KOPT-K1 (cell line): ENCODE data around the gene MED29.

Experiments
- H3K27ac ChIP-seq: fragments of 200-600 bp; sonication (generic); 2 replicates; pipeline ENCODE4 v1.5.1; 2016; ENCODE audit warnings: antibody characterized with exemption, mild to moderate bottlenecking, low read depth, low read length; ENCODE audit not compliant: poor library complexity, severe bottlenecking
- H3K36me3 ChIP-seq: fragments of 200-600 bp; sonication (generic); 2 replicates; pipeline ENCODE4 v1.5.1; 2017; ENCODE audit warnings: antibody characterized with exemption, mild to moderate bottlenecking, low read length, moderate library complexity; ENCODE audit not compliant: insufficient read depth
- H3K9me3 ChIP-seq: fragments of 200-600 bp; sonication (generic); 2 replicates; pipeline ENCODE4 v1.5.1; 2017; ENCODE audit warnings: antibody characterized with exemption, low read length, mild to moderate bottlenecking; ENCODE audit not compliant: insufficient read depth, poor library complexity, severe bottlenecking

Gene MED29

GRCh38 chr19:39401549-39402345 lies 10.6 kb downstream of the MED29 start:
- Histone ChIP-seq H3K27ac (peak overlapping the region; percentile 71), H3K9me3 (no peaks in the 10 kb centered on the region), H3K36me3 (no peaks in the 10 kb centered on the region)

DNA sequence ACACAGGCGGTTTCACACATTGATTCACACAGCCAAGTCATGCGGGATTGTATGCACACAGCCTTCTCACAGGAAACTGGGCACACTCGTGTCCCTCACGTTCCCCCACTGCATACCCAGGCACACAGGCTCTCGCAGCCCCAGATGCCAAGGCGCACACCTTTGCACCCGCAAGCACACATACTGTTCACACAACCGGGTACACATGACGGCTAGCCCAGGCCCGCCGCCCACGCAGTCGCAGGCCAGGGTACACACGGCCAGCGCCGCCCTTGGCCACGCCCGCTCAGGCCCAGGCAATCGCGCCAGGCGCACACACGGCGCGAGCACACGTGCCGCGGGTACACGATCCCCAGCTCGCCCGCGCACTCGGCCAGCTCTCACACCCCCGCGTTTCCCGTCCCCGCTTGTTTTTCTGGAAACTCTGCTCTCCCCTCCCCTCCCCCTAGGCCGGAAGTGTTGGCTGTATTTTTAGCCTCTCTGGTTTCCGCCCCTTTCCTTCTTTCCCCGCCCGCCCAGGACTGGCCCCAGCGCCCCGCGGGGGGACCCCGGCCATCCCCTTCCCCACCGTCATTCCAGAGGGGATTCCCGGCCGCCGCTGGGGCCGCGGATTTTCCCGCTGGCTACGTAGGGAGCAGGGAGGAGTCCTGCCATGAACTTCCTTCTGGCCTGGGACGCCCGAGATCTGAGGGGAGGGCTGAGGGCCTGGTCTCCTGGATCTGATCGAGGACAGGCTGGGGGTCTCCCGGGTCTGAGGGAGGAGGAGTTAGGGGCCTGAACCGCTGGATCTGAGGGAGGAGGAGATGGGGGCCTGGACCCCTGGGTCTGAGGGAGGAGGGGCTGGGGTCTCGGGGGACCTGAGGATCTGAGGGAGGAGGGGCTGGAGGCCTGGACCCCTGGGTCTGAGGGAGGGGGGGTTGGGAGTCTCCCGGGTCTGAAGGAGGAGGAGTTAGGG lies 11.4 kb downstream of the MED29 start:
- Histone ChIP-seq H3K27ac (peak overlapping the region; percentile 71), H3K36me3 (peaks cover under 1% of the 10 kb centered on the region; the same call in 1 of the 2 replicates), H3K9me3 (no peaks in the 10 kb centered on the region)

DNA sequence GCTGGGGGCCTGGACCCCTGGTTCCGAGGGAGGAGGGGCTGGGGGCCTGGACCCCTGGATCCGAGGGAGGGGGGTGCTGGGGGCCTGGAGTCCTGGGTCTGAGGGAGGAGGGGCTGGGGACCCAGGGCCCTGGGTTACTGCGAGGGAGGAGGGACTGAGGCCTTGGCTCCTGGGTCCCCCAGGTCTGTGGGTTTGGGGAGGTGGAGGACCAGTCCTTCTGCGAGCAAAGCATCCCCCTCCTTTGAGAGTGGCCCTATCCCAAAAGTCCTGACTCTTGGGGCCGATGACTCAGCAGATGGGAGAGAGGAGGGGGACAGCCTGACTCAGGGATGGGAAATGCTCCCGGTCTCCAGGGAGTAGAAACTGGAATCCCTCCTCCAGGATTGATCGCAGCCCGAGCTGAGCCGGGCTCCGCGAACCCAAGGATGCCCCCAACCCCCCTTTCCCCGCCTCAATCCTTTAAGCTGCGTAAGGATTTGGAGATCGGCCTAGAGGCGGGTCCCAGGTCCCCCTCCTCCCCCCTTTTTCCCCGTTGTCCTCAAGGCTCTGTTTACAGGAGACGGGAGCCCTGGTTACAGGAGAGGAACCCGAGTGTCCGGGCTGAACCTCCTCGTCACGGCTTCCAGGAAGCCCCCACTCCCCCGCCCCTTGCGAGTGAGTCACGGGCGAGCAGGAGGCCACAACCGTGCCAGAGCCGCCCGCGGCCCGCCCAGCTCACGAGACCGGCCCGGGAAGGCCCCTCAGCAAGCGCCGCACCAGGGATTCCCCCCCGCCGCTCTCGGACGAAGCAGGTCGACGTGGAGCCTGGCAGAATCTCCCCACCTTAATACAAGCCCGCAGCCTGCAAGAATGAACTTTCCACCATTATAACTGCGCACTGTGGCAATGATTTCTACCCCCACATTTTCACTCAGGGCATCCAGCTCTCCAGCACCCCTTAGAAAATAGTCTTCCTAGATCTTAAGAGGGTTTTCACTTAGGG lies 12.4 kb downstream of the MED29 start:
- peak overlapping the region; percentile 71 for H3K27ac ChIP-seq
- H3K9me3 ChIP-seq = no peaks in the 10 kb centered on the region
- peaks cover 11% of the 10 kb centered on the region for H3K36me3 ChIP-seq

DNA sequence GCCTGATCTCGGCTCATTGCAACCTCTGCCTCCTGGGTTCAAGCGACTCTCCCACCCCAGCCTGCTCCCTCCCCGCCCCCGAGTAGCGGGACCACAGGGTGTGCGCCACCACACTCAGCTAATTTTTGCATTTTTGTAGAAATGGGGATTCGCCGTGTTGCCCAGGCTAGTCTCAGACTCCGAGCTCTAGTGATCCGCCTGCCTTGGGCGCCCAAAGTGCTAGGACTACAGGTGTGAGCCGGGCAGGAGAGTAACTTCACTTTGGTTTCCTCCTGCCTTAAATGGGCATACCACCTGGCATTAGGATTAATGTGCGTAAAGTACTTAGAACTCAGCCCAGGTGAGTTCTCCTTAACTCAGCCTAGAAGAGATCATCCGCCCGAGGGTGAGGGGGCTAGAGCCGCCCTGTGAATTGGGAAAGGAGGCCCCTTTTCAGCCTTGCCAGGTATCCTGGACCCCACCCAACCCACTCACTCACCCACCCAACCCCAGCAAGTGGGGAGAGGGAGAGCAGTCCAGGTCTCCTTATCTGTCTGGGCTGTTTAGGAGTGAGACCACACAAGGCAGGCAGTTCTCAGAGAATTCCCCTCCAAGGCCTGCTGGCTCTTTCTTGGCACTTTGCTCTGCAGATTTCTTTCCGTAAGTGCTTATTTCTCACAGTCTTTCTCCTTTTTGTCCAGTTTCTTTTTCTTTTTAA lies 14.2 kb downstream of the MED29 start:
- Histone ChIP-seq H3K36me3 (peaks cover 13% of the 10 kb centered on the region), H3K9me3 (no peaks in the 10 kb centered on the region), H3K27ac (no peak overlapping the region)

- Histone ChIP-seq H3K27ac (peak overlapping the region; percentile 98), H3K36me3 (peaks cover 13% of the 10 kb centered on the region), H3K9me3 (no peaks in the 10 kb centered on the region)
These were observed 14.9 kb downstream of the MED29 start for GRCh38 chr19:39405958-39406655.

DNA sequence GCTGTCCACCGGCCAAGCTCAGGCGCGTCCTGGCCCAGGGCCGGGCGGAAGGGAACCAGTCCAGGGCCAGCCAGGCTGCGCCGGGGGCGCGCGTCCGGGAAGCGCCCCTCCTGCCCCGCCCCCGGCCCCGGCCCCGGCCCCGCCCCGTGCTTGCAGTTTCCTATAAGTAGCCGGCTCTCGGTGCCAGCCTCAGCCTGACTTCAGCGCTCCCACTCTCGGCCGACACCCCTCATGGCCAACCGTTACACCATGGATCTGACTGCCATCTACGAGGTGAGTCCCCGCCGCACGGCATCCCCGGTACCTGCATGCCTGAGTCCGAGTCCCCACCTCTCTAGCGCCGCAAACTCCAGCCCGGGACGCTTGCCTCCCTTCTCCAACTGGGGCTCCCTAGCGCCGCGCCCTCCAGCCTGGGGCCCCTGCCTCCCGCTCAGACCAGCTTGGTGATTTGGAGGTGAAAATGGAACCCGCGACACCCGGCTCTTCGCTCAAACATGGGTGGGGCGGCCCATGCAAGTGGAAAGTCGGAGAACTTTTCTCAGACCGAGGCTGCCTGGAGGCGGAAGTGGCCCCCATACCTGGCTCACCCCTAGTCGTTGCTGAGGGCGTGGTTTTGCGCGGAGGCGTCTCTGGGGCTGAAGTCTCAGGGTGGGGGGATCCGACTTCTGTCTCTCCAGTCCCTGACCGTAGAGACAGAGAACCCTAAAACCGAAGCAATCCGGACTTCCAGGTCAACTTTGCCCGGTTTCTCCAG lies 15.7 kb downstream of the MED29 start, which contains the start of gene ZFP36:
TSS of gene ZFP36 (plus strand) at position 192 of the 754 bp plus-strand sequence. CDS start at position 250, 58 bp downstream.
- Histone ChIP-seq H3K9me3 (no peaks in the 10 kb centered on the region), H3K36me3 (peaks cover 13% of the 10 kb centered on the region), H3K27ac (peak within 1 kb of the TSS; percentile 98)

DNA sequence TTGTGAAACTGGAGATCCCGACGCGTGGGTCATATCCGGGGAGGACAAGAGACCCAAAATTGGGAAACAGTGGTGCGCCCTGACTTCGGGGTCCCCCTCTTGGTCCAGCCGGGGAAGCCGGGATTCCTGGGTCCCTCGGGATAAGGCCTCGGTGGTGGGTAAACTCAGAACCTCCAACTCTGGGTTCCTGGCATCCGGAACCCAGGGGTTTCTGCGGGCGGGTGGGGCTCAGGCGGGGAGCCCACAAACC lies 16.2 kb downstream of the MED29 start:
- Histone ChIP-seq H3K27ac (peak overlapping the region; percentile 98), H3K36me3 (peaks cover 13% of the 10 kb centered on the region), H3K9me3 (no peaks in the 10 kb centered on the region)

DNA sequence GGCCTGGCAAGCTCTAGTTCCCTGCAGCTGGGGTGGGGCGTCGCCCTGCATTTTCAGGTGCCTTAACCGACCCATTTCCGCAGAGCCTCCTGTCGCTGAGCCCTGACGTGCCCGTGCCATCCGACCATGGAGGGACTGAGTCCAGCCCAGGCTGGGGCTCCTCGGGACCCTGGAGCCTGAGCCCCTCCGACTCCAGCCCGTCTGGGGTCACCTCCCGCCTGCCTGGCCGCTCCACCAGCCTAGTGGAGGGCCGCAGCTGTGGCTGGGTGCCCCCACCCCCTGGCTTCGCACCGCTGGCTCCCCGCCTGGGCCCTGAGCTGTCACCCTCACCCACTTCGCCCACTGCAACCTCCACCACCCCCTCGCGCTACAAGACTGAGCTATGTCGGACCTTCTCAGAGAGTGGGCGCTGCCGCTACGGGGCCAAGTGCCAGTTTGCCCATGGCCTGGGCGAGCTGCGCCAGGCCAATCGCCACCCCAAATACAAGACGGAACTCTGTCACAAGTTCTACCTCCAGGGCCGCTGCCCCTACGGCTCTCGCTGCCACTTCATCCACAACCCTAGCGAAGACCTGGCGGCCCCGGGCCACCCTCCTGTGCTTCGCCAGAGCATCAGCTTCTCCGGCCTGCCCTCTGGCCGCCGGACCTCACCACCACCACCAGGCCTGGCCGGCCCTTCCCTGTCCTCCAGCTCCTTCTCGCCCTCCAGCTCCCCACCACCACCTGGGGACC lies 16.6 kb downstream of the MED29 start:
- Histone ChIP-seq H3K9me3 (no peaks in the 10 kb centered on the region), H3K27ac (peak overlapping the region; percentile 98), H3K36me3 (peaks cover 13% of the 10 kb centered on the region)

- H3K27ac ChIP-seq = peak overlapping the region; percentile 98
- peaks cover 13% of the 10 kb centered on the region for H3K36me3 ChIP-seq
- H3K9me3 ChIP-seq = no peaks in the 10 kb centered on the region
These were observed 17.4 kb downstream of the MED29 start for GRCh38 chr19:39408392-39409207.

GRCh38 chr19:39409208-39410016 lies 18.2 kb downstream of the MED29 start:
- H3K36me3 ChIP-seq = peaks cover 13% of the 10 kb centered on the region
- H3K9me3 ChIP-seq = no peaks in the 10 kb centered on the region
- H3K27ac ChIP-seq = peak overlapping the region; percentile 95

DNA sequence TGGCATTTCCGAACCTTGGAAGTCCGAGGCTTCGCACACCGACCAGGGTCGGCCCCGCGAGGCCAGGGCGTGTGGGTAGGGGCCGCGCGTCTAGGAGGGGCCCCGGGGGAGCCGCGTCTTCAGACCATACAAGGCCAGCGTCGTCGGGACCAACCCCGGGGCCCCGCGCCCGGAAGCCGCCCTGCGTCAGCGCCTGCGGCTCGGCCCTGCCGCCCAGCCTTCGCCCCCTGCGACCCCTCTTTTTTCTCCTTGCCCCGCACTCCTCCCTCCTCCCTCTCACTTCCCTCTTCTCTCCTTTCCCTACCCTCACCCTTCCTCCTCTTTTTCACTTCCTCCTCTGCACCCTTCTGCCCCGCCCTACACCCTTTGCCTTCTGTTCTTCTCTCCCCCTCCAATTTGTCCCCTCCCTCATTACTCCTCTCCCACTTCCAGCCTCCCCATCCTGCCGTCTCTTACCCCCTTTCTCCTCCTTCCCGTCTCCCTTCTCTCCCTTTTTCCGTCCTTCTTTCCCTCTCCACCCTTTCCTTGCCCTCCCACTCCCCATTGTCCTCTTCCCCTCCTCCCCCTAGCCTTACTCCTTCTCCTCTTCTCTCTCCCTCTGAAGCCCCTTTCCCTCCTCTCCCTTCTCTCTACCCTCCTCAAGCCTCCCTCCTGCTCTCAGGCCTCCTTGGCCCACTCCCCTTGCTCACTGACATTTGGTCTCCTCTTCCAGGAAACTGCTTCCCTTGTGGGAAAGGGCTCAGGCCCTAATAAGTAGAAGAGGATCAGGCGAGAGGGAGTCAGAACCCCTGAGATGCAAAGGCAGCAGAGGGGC lies 19.0 kb downstream of the MED29 start:
- Histone ChIP-seq H3K9me3 (no peaks in the 10 kb centered on the region), H3K36me3 (peaks cover 18% of the 10 kb centered on the region), H3K27ac (peak overlapping the region; percentile 95)
